Skin epidermis (tissue), 12 donors: ENCODE data around the gene SH2D4B.
A peak's percentile ranks its signal among the peaks of the same experiment; 100 is the strongest.

ENCODE experiments used
- H3K27ac ChIP-seq, 21 experiments: fragments of 200-600 bp; sonication (generic) in 11 of 21; one replicate each; pipeline ENCODE4 v1.5.0; 2020; ENCODE audit warnings: mild to moderate bottlenecking in 3 of 21, inconsistent platforms in 2 of 21, moderate library complexity in 2 of 21
- H3K4me3 ChIP-seq, 7 experiments: fragments of 200-600 bp; sonication (generic) in 2 of 7; one replicate each; pipeline ENCODE4 v1.5.0; 2020; ENCODE audit warnings: inconsistent platforms in 2 of 7, mild to moderate bottlenecking in 2 of 7, moderate library complexity in 1 of 7

The SH2D4B gene

GRCh38 chr10:80502621-80503583 is 34.8 kb upstream of the SH2D4B start:
- peak overlapping the region in 16 of 21 experiments; percentile 2 to 92 (median 74) for H3K27ac ChIP-seq

GRCh38 chr10:80503584-80504157 is 34.0 kb upstream of the SH2D4B start:
- no peak overlapping the region for H3K4me3 ChIP-seq

More at GRCh38 chr10:80502621-80503583, 34.8 kb upstream of the SH2D4B start:
- no peak overlapping the region for H3K4me3 ChIP-seq

GRCh38 chr10:80504158-80504811 is 33.4 kb upstream of the SH2D4B start:
- peak overlapping the region in 18 of 21 experiments; percentile 23 to 86 (median 74) for H3K27ac ChIP-seq
- no peak overlapping the region for H3K4me3 ChIP-seq

More at GRCh38 chr10:80503584-80504157, 34.0 kb upstream of the SH2D4B start:
- H3K27ac ChIP-seq, result peak overlapping the region in 17 of 21 experiments; percentile 14 to 86 (median 71)

- Histone ChIP-seq H3K27ac (peak overlapping the region in 20 of 21 experiments; percentile 1 to 86 (median 74)), H3K4me3 (no peak overlapping the region)
These were observed 32.7 kb upstream of the SH2D4B start for GRCh38 chr10:80504897-80505465.

- H3K4me3 ChIP-seq, result no peak overlapping the region
- peak overlapping the region in 20 of 21 experiments; percentile 1 to 86 (median 74) for H3K27ac ChIP-seq
These were observed 31.5 kb upstream of the SH2D4B start for GRCh38 chr10:80506189-80506575.

GRCh38 chr10:80506836-80507487 is 30.7 kb upstream of the SH2D4B start:
- H3K4me3 ChIP-seq, result no peak overlapping the region
- H3K27ac ChIP-seq, result peak overlapping the region in 11 of 21 experiments; percentile 18 to 85 (median 69)

- Histone ChIP-seq H3K4me3 (no peak overlapping the region), H3K27ac (peak overlapping the region in 11 of 21 experiments; percentile 18 to 79 (median 41))
These were observed 28.6 kb upstream of the SH2D4B start for GRCh38 chr10:80509108-80509402.

GRCh38 chr10:80509403-80510161 is 28.1 kb upstream of the SH2D4B start:
- H3K27ac ChIP-seq, result peak overlapping the region in 11 of 21 experiments; percentile 18 to 79 (median 41)
- H3K4me3 ChIP-seq, result no peak overlapping the region

GRCh38 chr10:80512031-80512526 is 25.6 kb upstream of the SH2D4B start:
- Histone ChIP-seq H3K4me3 (no peak overlapping the region), H3K27ac (no peak overlapping the region)

- H3K27ac ChIP-seq, result no peak overlapping the region
- H3K4me3 ChIP-seq, result no peak overlapping the region
These were observed 24.6 kb upstream of the SH2D4B start for GRCh38 chr10:80513106-80513505.

- Histone ChIP-seq H3K4me3 (no peak overlapping the region), H3K27ac (peak overlapping the region in 7 of 21 experiments; percentile 5 to 54 (median 16))
These were observed 22.2 kb upstream of the SH2D4B start for GRCh38 chr10:80515511-80515910.

- H3K27ac ChIP-seq, result peak overlapping the region in 7 of 21 experiments; percentile 5 to 78 (median 26)
These were observed 21.8 kb upstream of the SH2D4B start for GRCh38 chr10:80515941-80516340.

GRCh38 chr10:80516506-80517075 is 21.1 kb upstream of the SH2D4B start:
- H3K27ac ChIP-seq, result peak overlapping the region in 11 of 21 experiments; percentile 3 to 78 (median 51)

More at GRCh38 chr10:80515941-80516340, 21.8 kb upstream of the SH2D4B start:
- H3K4me3 ChIP-seq, result no peak overlapping the region

GRCh38 chr10:80517416-80518142 is 20.1 kb upstream of the SH2D4B start:
- no peak overlapping the region for H3K4me3 ChIP-seq
- H3K27ac ChIP-seq, result peak overlapping the region in 13 of 21 experiments; percentile 3 to 78 (median 29)

More at GRCh38 chr10:80516506-80517075, 21.1 kb upstream of the SH2D4B start:
- no peak overlapping the region for H3K4me3 ChIP-seq

- H3K27ac ChIP-seq, result peak overlapping the region in 8 of 21 experiments; percentile 16 to 77 (median 44)
- H3K4me3 ChIP-seq, result no peak overlapping the region
These were observed 19.4 kb upstream of the SH2D4B start for GRCh38 chr10:80518143-80518806.

- Histone ChIP-seq H3K27ac (peak overlapping the region in 2 of 21 experiments; percentile 33 to 66), H3K4me3 (no peak overlapping the region)
These were observed 18.8 kb upstream of the SH2D4B start for GRCh38 chr10:80518807-80519360.
